GM23338 (cell line): Measurements from ENCODE around the gene GGT7.

Source experiments
- EZH2 ChIP-seq: fragments of 200-600 bp; sonication (generic); IDR thresholded peaks from one replicate; pipeline ENCODE4 v1.8.0; 2017; ENCODE audit warnings: antibody characterized with exemption, mild to moderate bottlenecking, low read depth; ENCODE audit not compliant: unreplicated experiment
- EZH2phosphoT487 ChIP-seq: fragments of 200-600 bp; sonication (generic); IDR thresholded peaks from one replicate; pipeline ENCODE4 v1.8.1; 2018; ENCODE audit warnings: antibody characterized with exemption; ENCODE audit not compliant: unreplicated experiment
- JUNB ChIP-seq: IDR thresholded peaks from one replicate; pipeline ENCODE4 v1.6.1; 2016; ENCODE audit warnings: antibody characterized with exemption; ENCODE audit not compliant: unreplicated experiment
- NANOG ChIP-seq: IDR thresholded peaks from 2 replicates; pipeline ENCODE4 v1.6.1; 2016; ENCODE audit warnings: antibody characterized with exemption, borderline replicate concordance
- POLR2AphosphoS5 ChIP-seq: IDR thresholded peaks from 2 replicates; pipeline ENCODE4 v1.6.1; 2016; ENCODE audit warnings: antibody characterized with exemption, low read depth
- ZNF114 ChIP-seq: fragments of 250-450 bp; sonication (Bioruptor Pico); IDR thresholded peaks from 2 replicates; pipeline ENCODE4 v1.5.0; 2020; ENCODE audit warnings: mild to moderate bottlenecking, moderate library complexity
- TF ChIP-seq, protein P1 (sequence below), 2 experiments: fragments of 200-600 bp in 1 of 2; sonication (generic) in 1 of 2; conservative IDR thresholded peaks; 2 replicates each; pipeline versions ENCODE4 v1.5.1 to v1.6.1; 2016 to 2017; ENCODE audit warnings: antibody characterized with exemption in 2 of 2, low read depth in 2 of 2, mild to moderate bottlenecking in 2 of 2, moderate library complexity in 1 of 2
- TF ChIP-seq, protein P2 (sequence below): IDR thresholded peaks from one replicate; pipeline ENCODE4 v1.6.1; 2018; ENCODE audit warnings: antibody characterized with exemption; ENCODE audit not compliant: unreplicated experiment

DNA sequence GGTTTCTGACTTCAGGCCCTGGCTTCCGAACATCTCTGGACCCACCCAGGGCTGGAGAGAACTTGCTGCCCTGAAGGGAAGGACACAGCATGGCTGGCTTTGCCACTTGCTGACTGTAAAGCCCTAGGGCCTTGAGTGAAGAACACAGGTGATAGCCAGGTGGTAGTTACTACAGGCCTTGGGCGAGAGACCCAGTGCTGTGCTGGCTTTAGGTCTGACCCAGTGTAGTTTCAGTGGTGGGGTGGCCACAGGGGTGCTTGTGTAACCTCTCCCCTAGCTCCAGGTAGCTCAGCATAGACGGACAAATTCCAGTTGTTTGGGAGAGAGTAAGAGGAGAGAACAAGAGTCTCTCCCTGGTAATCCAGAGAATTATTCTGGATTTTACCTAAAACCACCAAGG, 74.3 kb downstream of the GGT7 start:
- TF ChIP-seq, protein P1, sequence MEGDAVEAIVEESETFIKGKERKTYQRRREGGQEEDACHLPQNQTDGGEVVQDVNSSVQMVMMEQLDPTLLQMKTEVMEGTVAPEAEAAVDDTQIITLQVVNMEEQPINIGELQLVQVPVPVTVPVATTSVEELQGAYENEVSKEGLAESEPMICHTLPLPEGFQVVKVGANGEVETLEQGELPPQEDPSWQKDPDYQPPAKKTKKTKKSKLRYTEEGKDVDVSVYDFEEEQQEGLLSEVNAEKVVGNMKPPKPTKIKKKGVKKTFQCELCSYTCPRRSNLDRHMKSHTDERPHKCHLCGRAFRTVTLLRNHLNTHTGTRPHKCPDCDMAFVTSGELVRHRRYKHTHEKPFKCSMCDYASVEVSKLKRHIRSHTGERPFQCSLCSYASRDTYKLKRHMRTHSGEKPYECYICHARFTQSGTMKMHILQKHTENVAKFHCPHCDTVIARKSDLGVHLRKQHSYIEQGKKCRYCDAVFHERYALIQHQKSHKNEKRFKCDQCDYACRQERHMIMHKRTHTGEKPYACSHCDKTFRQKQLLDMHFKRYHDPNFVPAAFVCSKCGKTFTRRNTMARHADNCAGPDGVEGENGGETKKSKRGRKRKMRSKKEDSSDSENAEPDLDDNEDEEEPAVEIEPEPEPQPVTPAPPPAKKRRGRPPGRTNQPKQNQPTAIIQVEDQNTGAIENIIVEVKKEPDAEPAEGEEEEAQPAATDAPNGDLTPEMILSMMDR (conservative IDR thresholded peaks at IDR 0.05; ENCODE audit: low read depth in 2 of 2) = no peak
- TF ChIP-seq, protein P2, sequence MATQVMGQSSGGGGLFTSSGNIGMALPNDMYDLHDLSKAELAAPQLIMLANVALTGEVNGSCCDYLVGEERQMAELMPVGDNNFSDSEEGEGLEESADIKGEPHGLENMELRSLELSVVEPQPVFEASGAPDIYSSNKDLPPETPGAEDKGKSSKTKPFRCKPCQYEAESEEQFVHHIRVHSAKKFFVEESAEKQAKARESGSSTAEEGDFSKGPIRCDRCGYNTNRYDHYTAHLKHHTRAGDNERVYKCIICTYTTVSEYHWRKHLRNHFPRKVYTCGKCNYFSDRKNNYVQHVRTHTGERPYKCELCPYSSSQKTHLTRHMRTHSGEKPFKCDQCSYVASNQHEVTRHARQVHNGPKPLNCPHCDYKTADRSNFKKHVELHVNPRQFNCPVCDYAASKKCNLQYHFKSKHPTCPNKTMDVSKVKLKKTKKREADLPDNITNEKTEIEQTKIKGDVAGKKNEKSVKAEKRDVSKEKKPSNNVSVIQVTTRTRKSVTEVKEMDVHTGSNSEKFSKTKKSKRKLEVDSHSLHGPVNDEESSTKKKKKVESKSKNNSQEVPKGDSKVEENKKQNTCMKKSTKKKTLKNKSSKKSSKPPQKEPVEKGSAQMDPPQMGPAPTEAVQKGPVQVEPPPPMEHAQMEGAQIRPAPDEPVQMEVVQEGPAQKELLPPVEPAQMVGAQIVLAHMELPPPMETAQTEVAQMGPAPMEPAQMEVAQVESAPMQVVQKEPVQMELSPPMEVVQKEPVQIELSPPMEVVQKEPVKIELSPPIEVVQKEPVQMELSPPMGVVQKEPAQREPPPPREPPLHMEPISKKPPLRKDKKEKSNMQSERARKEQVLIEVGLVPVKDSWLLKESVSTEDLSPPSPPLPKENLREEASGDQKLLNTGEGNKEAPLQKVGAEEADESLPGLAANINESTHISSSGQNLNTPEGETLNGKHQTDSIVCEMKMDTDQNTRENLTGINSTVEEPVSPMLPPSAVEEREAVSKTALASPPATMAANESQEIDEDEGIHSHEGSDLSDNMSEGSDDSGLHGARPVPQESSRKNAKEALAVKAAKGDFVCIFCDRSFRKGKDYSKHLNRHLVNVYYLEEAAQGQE = no peak
- no peak for TF ChIP-seq POLR2AphosphoS5
- no peak for TF ChIP-seq EZH2
- TF ChIP-seq ZNF114 (CRISPR knock-in tag) = no peak
- no peak for TF ChIP-seq JUNB
- TF ChIP-seq NANOG = no peak
- TF ChIP-seq EZH2phosphoT487 = no peak
